Right cardiac atrium (tissue), 5 donors: ENCODE data around the gene RPL21. TPM values are rescaled to one million over a fixed set of nuclear protein-coding genes. Genes with fewer than 3 reads are reported as not detected.
"Not testable (repeated sequence)": the region's sequence is repeated elsewhere in the genome, so short reads cannot be mapped to it uniquely, and the experiment has no call there.

Experiments
- ATAC-seq, 2 donors: fragments of 200-7000 bp; cut with Tn5 transposase; one replicate each; pipeline versions ENCODE4 v1.8.0 to v1.9.1; 2020; ENCODE audit warnings: moderate library complexity in 2 of 2, mild to moderate bottlenecking in 1 of 2
- DNase-seq, 3 donors: peaks; one replicate each; pipeline ENCODE4 v3.0.0-alpha.2; 2020
- H3K27ac ChIP-seq: one replicate; pipeline ENCODE4 v1.5.1; 2013; ENCODE audit warnings: mild to moderate bottlenecking, low read length, control low read depth, moderate library complexity
- H3K27me3 ChIP-seq: one replicate; pipeline ENCODE4 v1.6.1; 2013; ENCODE audit not compliant: control insufficient read depth, insufficient read depth
- H3K4me1 ChIP-seq: one replicate; pipeline ENCODE4 v1.6.1; 2013; ENCODE audit warnings: low read length; ENCODE audit not compliant: control insufficient read depth, insufficient read depth
- H3K4me3 ChIP-seq: one replicate; pipeline ENCODE4 v1.5.1; 2013; ENCODE audit warnings: low read length, control low read depth
- H3K9me3 ChIP-seq: one replicate; pipeline ENCODE4 v1.6.1; 2013; ENCODE audit warnings: low read length; ENCODE audit not compliant: control insufficient read depth
- WGBS: extraction: QIAGEN DNeasy Blood & Tissue Kit; methylation state at CpG from one replicate; pipeline ENCODE4 v1.1.7; 2013; 5-methylcytosine and 5-hydroxymethylcytosine counted together
- intact Hi-C, 4 donors: fragments of 100-400 bp; cut with DNase I; formaldehyde crosslinking; loops; one replicate each; pipeline versions ENCODE4 v1.11.0 to v1.14.0; 2022 to 2023
- polyA plus RNA-seq: library from polyadenylated mRNA; stranded (reverse); fragments of 200-250 nt; gene quantifications from one replicate; pipeline ENCODE4 v1.2.3, GENCODE V29; 2013
- total RNA-seq, 4 donors: library from RNA; stranded (reverse); fragmentation: NEBNext Ultra II Directional; extraction: Animal tissue kit (Norgen Biotek cat#: 25700); gene quantifications; one replicate each; pipeline ENCODE4 v1.2.1, GENCODE V29; 2021
- donor health status: healthy with polysubstance abuse.
- donor health status: DM: no; HTN: yes; CAD: no.
- donor health status: DM: no; HTN: no; CAD: no.
- donor health status: DM: no; HTN: yes; CAD: no; lungs with severe emphysema.
- donor health status: DM: yes; HTN: yes; CAD: no.

Gene RPL21
- total and polyA plus RNA-seq, 5 donors = 662 to 895 (median 811) TPM

GRCh38 chr13:27219611-27220010 lies 31.7 kb upstream of the RPL21 start:
- no peaks in the 10 kb centered on the region for H3K9me3 ChIP-seq
- no peak overlapping the region for H3K4me3 ChIP-seq
- H3K4me1 ChIP-seq = no peaks in the 10 kb centered on the region
- no peaks in the 10 kb centered on the region for H3K27me3 ChIP-seq
- DNase-seq = no peak
- 88% methylated on average over 19 of the region's 19 CpGs for WGBS
- intact Hi-C loops = no loop called here
- no peak overlapping the region for H3K27ac ChIP-seq
- no peak for ATAC-seq

GRCh38 chr13:27222100-27222499 lies 29.3 kb upstream of the RPL21 start:
- WGBS = 61% methylated on average over 2 of the region's 2 CpGs
- DNase-seq, H3K4me1 ChIP-seq, intact Hi-C loops, ATAC-seq, H3K27ac ChIP-seq, H3K27me3 ChIP-seq, H3K4me3 ChIP-seq, H3K9me3 ChIP-seq: not testable (repeated sequence)

GRCh38 chr13:27226991-27227390 lies 24.4 kb upstream of the RPL21 start:
- intact Hi-C loops = no loop called here
- DNase-seq = no peak
- Histone ChIP-seq H3K4me1 (no peaks in the 10 kb centered on the region), H3K27me3 (no peaks in the 10 kb centered on the region), H3K4me3 (no peak overlapping the region), H3K27ac (no peak overlapping the region), H3K9me3 (no peaks in the 10 kb centered on the region)
- ATAC-seq = no peak
- WGBS = 85% methylated on average over 2 of the region's 2 CpGs

- ATAC-seq (no peak), DNase-seq (no peak)
- Histone ChIP-seq H3K9me3 (no peaks in the 10 kb centered on the region), H3K4me3 (no peak overlapping the region), H3K27ac (no peak overlapping the region), H3K27me3 (no peaks in the 10 kb centered on the region), H3K4me1 (no peaks in the 10 kb centered on the region)
- intact Hi-C loops = no loop called here
Observed at GRCh38 chr13:27228131-27228530, 23.2 kb upstream of the RPL21 start.

GRCh38 chr13:27229642-27230041 lies 21.7 kb upstream of the RPL21 start:
- Histone ChIP-seq H3K27me3 (no peaks in the 10 kb centered on the region), H3K9me3 (no peaks in the 10 kb centered on the region), H3K4me1 (no peaks in the 10 kb centered on the region), H3K4me3 (no peak overlapping the region), H3K27ac (no peak overlapping the region)
- DNase-seq (no peak), ATAC-seq (no peak)
- intact Hi-C loops = no loop called here
- 94% methylated on average over 3 of the region's 3 CpGs for WGBS

- H3K27me3 ChIP-seq = no peaks in the 10 kb centered on the region
- no peak overlapping the region for H3K27ac ChIP-seq
- WGBS = 87% methylated on average over 5 of the region's 5 CpGs
- DNase-seq = no peak
- peaks cover 1% of the 10 kb centered on the region for H3K4me1 ChIP-seq
- no peaks in the 10 kb centered on the region for H3K9me3 ChIP-seq
- no peak for ATAC-seq
- intact Hi-C loops = no loop called here
- no peak overlapping the region for H3K4me3 ChIP-seq
Observed at GRCh38 chr13:27233964-27234363, 17.4 kb upstream of the RPL21 start.

GRCh38 chr13:27236478-27236877 lies 14.9 kb upstream of the RPL21 start:
- Histone ChIP-seq H3K4me3 (no peak overlapping the region), H3K27ac (no peak overlapping the region), H3K27me3 (no peaks in the 10 kb centered on the region), H3K9me3 (no peaks in the 10 kb centered on the region), H3K4me1 (peaks cover 1% of the 10 kb centered on the region)
- no peak for DNase-seq
- intact Hi-C loops = no loop called here
- no peak for ATAC-seq
- 45% methylated on average over 2 of the region's 2 CpGs for WGBS

GRCh38 chr13:27242702-27243101 lies 8.7 kb upstream of the RPL21 start:
- Histone ChIP-seq H3K27ac (no peak overlapping the region), H3K27me3 (no peaks in the 10 kb centered on the region), H3K9me3 (no peaks in the 10 kb centered on the region), H3K4me1 (peaks cover 1% of the 10 kb centered on the region), H3K4me3 (no peak overlapping the region)
- no peak for ATAC-seq
- DNase-seq = no peak
- intact Hi-C loops = loop anchor here in 2 of 4 donors (5.0 to 10.0 kb wide), 3 partner anchors 45 to 68 kb away; partner anchors contain the start of gene USP12 (in 1 of the 2)
- 89% methylated on average over 5 of the region's 5 CpGs for WGBS

- no peak for ATAC-seq
- H3K9me3 ChIP-seq = no peaks in the 10 kb centered on the region
- DNase-seq = no peak
- no peak overlapping the region for H3K27ac ChIP-seq
- intact Hi-C loops = loop anchor here in 2 of 4 donors (10.0 kb wide), 2 partner anchors 61 to 71 kb away; partner anchors contain the start of gene USP12 (in 1 of the 2)
- WGBS = 86% methylated on average over 7 of the region's 7 CpGs
- H3K27me3 ChIP-seq = no peaks in the 10 kb centered on the region
- no peaks in the 10 kb centered on the region for H3K4me1 ChIP-seq
- no peak overlapping the region for H3K4me3 ChIP-seq
Observed at GRCh38 chr13:27245610-27246009, 5.7 kb upstream of the RPL21 start.

GRCh38 chr13:27250833-27251165 lies 559 bp upstream of the RPL21 start:
- Histone ChIP-seq H3K4me3 (peak overlapping the region; percentile 96), H3K4me1 (no peaks in the 10 kb centered on the region), H3K27me3 (no peaks in the 10 kb centered on the region), H3K27ac (peak overlapping the region; percentile 84), H3K9me3 (no peaks in the 10 kb centered on the region)
- ATAC-seq = no peak
- intact Hi-C loops = loop anchor here in 2 of 4 donors (5.0 to 10.0 kb wide), 2 partner anchors 66 to 78 kb away; partner anchors contain the start of gene USP12 (in 1 of the 2)
- under 1% methylated on average over 9 of the region's 9 CpGs for WGBS
- DNase-seq = no peak

GRCh38 chr13:27252467-27252866 lies 1.1 kb downstream of the RPL21 start:
- Histone ChIP-seq H3K27me3 (no peaks in the 10 kb centered on the region), H3K4me3 (peak overlapping the region; percentile 96), H3K4me1 (no peaks in the 10 kb centered on the region), H3K27ac (no peak overlapping the region), H3K9me3 (no peaks in the 10 kb centered on the region)
- intact Hi-C loops = loop anchor here in 2 of 4 donors (5.0 to 10.0 kb wide), 2 partner anchors 68 to 80 kb away; partner anchors contain the start of gene USP12 (in 1 of the 2)
- DNase-seq (no peak), ATAC-seq (no peak)

GRCh38 chr13:27257233-27257568 lies 5.8 kb downstream of the RPL21 start:
- no peak for DNase-seq
- Histone ChIP-seq H3K9me3 (no peaks in the 10 kb centered on the region), H3K27me3 (no peaks in the 10 kb centered on the region), H3K4me3 (no peak overlapping the region), H3K27ac (no peak overlapping the region), H3K4me1 (no peaks in the 10 kb centered on the region)
- no peak for ATAC-seq
- intact Hi-C loops = loop anchor here in 1 of 4 donors (10.0 kb wide), 1 partner anchor 72 kb away; no protein-coding TSS in a partner anchor
- 86% methylated on average over 3 of the region's 3 CpGs for WGBS
